GM19240 (cell line): ENCODE measurements around the gene MKRN2.

Experiments
- DNase-seq: peaks from one replicate; pipeline ENCODE4 v3.0.0; 2011; ENCODE audit warnings: low spot score; ENCODE audit not compliant: insufficient read length

Gene MKRN2

GRCh38 chr3:12553921-12554391 is 2.9 kb upstream of the MKRN2 start:
- no peak for DNase-seq

- DNase-seq: no peak
These were observed 585 bp upstream of the MKRN2 start for GRCh38 chr3:12556314-12556689.

DNA sequence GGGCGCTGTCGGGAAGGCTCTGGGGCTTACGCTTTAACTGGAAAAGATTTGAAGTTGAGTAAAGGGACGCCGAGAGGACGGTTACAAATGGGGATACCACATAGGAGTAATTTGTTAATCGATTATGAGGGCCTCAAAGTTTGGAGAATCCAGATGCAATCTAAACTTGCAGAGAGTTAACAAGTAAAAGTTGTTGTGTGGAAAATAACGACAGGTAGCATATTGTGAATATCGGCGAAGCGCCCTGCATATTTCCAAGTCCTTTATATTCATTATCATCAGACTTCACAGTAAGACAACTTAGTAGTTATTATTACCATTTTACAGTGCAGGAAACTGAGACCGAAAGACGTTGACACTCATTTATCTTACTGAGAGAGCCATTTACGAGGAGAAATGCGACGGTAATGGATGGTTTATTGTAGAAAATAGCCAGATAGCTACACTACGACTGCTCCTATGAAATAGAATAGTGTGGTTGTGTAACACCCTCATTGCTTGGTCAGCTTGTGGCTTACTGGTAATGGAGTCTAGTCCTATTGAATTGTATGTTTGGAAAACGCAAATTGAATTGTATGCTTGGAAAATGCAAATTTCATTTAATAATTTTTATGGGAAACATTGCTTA is 700 bp downstream of the MKRN2 start:
- DNase-seq: no peak

GRCh38 chr3:12558706-12559105 is 1.8 kb downstream of the MKRN2 start:
- no peak for DNase-seq

DNA sequence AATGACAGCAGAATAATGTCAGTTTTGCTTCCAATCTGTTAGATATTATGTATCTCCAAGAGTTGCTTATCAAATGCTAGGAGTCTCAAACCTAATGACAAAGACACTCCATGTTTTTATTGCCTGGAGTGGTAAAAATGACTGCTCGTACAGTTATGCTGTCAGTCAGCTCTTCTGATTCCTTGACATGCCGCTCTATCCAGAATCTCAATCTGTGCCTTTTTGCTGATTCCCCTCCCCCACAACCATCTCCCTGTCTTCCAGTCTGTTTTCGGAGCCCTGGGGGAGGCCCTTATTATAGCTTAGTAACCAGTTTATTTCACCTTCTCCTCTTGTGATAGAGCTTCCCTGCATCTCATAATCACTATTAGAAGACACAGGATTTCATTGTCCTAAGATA is 2.6 kb downstream of the MKRN2 start:
- DNase-seq: no peak

DNA sequence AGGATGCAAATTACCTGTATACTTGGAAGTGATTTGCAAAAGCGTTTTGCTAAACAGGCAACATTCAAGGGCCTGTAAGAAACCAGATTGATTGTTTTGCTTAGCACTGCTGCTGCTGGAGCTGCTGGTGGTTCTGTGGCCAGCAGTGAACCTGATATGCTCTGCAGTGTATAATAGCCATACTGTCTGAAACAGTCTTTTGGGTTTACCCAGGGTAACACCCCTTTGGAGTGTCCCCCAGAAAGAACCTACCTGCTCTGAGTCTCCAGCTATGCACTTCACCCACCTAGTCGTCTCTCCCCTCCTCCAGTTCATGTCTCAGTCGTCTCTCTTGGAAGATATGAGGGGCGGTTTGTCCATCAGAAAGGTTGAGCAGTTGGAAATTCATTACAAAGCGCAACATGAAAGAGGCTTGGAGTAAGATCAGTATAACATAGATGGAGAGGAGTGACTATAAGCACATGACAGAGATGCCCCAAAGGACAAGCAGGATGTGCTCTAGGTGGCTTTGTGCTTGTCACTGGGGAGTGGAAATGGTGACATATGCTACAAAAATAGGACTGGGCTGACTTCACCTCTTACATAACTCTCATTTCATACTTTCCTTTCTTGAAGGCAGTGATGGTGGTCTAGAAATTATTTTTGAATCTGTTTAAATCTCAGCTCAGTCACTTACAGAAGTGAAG is 3.8 kb downstream of the MKRN2 start:
- DNase-seq: peak; percentile 30

GRCh38 chr3:12561397-12561796 is 4.5 kb downstream of the MKRN2 start:
- DNase-seq: no peak

GRCh38 chr3:12562451-12562850 is 5.6 kb downstream of the MKRN2 start:
- DNase-seq: no peak

DNA sequence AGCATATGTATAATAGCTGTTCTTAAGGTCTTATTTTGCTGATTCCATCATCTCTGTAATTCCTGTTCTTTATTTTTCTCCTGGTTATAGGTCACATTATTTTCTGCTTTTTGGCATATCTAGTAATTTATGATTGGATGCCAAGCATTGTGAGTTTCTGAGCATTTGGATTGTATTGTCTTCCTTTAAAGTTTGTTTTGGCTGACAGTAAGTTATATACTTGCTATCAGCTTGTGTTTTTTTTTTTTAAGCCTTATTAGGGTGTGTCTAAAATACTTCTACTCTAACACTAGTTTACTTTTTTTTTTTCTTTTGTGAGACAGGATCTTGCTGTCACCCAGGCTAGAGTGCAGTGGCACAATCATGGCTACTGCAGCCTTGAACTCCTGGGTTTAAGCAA is 10.1 kb downstream of the MKRN2 start:
- DNase-seq: no peak

DNA sequence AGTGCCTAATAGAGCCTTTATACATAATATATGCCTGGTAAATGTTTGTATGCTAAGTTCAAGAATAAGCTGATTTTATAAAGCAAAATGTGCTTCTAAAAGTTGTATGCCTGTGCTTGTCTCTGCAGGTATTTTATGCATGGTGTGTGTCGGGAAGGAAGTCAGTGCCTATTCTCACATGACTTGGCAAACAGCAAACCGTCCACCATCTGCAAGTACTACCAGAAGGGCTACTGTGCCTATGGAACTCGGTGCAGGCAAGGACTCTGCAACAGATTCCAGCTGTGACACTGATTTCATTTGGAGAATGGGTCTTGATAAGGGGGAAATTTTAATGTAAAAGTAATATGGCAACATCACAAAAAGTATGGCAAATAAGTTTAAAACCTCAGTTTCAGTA is 11.9 kb downstream of the MKRN2 start:
- no peak for DNase-seq

DNA sequence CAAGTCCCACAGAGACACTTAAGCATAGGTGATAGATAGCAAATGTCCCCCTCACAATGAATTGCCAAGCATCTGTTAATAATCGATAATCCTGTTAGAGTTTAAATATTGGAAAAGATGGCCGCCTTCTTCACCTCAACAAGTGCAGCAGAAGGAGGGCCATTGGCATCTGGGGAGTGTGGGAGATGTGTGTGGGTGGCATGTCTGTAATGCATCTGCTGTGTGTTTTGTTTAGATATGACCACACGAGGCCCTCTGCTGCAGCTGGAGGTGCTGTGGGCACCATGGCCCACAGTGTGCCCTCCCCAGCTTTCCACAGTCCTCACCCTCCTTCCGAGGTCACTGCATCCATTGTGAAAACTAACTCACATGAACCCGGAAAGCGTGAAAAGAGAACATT is 12.9 kb downstream of the MKRN2 start:
- no peak for DNase-seq

DNA sequence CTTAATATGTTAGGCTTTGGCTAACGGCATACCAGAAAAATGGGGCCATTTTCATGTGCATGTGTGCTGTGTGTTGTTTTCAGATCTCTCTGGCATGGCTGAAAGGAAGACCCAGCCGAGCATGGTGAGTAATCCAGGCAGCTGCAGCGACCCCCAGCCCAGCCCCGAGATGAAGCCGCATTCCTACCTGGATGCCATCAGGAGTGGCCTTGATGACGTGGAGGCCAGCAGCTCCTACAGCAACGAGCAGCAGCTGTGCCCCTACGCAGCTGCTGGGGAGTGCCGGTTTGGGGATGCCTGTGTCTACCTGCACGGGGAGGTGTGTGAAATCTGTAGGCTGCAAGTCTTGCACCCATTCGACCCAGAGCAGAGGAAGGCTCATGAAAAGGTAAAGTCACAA is 15.1 kb downstream of the MKRN2 start:
- no peak for DNase-seq

GRCh38 chr3:12574131-12574530 is 17.2 kb downstream of the MKRN2 start:
- DNase-seq: no peak

- DNase-seq: no peak
These were observed 17.8 kb downstream of the MKRN2 start for GRCh38 chr3:12574661-12575060.

DNA sequence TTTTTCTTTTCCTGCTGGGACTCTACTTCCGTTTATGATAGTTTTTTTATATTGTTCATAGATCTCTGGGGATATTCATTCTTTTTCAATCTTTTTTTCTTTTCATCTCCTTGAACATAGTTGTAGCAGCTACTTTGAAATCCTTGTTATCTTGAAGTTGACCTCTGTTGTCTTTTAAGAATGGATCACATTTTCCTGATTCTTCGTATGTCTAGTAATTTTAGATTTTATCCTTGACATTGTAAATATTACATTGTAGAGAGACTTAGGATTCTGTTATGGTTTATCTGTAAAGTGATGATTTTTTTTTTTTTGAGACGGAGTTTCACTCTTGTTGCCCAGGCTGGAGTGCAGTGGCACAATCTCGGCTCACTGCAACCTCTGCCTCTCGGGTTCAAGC is 20.5 kb downstream of the MKRN2 start:
- DNase-seq: no peak

- DNase-seq: no peak
These were observed 21.9 kb downstream of the MKRN2 start for GRCh38 chr3:12578742-12579141.

GRCh38 chr3:12579456-12579855 is 22.6 kb downstream of the MKRN2 start:
- DNase-seq: no peak

DNA sequence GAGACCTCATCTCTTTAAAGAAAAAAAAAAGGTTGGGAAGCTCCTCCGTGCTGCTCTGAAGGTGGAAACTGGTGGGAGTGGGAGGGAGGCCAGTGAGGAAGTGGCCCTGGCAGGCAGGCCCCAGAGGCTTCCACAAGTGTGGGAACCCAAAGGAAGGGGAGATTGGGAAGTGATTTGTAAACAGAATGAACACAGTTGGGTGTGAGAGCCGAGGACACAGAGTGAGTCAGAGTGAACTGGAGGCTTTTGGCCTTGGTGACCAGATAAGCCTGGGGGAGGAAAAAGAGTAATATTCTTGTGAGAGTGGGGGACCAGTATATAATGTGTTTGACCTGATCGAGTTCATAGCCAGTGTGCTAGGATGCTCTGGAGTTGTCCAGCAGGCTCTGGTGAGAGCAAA is 23.0 kb downstream of the MKRN2 start:
- DNase-seq: no peak

GRCh38 chr3:12582730-12583129 is 25.8 kb downstream of the MKRN2 start:
- no peak for DNase-seq

DNA sequence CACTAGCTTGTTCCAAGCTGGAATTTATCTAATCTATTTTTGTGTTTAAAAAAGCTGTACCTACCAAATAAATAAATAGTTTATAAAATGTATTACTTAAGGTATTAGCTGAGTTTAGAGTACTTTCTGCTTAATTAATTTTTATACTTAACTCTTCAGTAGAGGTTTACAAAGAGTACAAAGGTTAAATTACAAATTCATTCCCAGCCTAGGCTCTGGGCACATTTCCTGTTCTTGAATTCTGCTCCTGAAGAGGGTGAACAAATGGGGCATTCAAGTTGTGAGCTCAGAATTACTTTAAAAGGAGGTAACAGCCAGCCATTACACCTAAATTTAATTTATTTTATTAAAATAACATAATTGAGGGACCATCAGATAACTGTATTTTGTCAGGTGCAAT is 26.4 kb downstream of the MKRN2 start:
- no peak for DNase-seq

- DNase-seq: no peak
These were observed 27.2 kb downstream of the MKRN2 start for GRCh38 chr3:12584083-12584482.

- no peak for DNase-seq
These were observed 28.3 kb downstream of the MKRN2 start for GRCh38 chr3:12585181-12585580.

GRCh38 chr3:12585970-12586369 is 29.1 kb downstream of the MKRN2 start:
- peak; percentile 30 for DNase-seq
